Peyer's patch (tissue), 4 donors: ENCODE measurements around the gene INTS11. TPM values are rescaled to one million over a fixed set of nuclear protein-coding genes. Genes with fewer than 3 reads are reported as not detected.

Source experiments
- DNase-seq, 3 donors: peaks; one replicate each; pipeline ENCODE4 v3.0.0-alpha.2; 2017 to 2019
- H3K27ac ChIP-seq, 4 donors: fragments of 200-600 bp; sonication (generic); one replicate each; pipeline ENCODE4 v1.5.1; 2016 to 2019
- H3K27me3 ChIP-seq, 2 donors: fragments of 200-600 bp; sonication (generic); one replicate each; pipeline ENCODE4 v1.5.1; 2019
- H3K36me3 ChIP-seq, 3 donors: fragments of 200-600 bp; sonication (generic); one replicate each; pipeline ENCODE4 v1.5.1; 2016 to 2019
- H3K4me1 ChIP-seq, 4 donors: fragments of 200-600 bp; sonication (generic); one replicate each; pipeline ENCODE4 v1.5.1; 2016 to 2019
- H3K4me3 ChIP-seq, 4 donors: fragments of 200-600 bp; sonication (generic); 1 replicate in 3 of 4; 2 replicates in 1 of 4; pipeline ENCODE4 v1.5.1; 2016 to 2019; ENCODE audit warnings: mild to moderate bottlenecking in 1 of 4
- H3K9me3 ChIP-seq, 4 donors: fragments of 200-600 bp; sonication (generic); one replicate each; pipeline ENCODE4 v1.5.1; 2016 to 2019; ENCODE audit warnings: mild to moderate bottlenecking in 1 of 4
- CTCF ChIP-seq, 6 experiments: fragments of 450-650 bp in 4 of 6; fragments of 200-600 bp in 2 of 6; sonication (generic) in 1 of 6; IDR thresholded peaks; one replicate each; pipeline ENCODE4 v1.5.1; 2017 to 2019; ENCODE audit warnings: antibody characterized with exemption in 6 of 6, mild to moderate bottlenecking in 3 of 6, moderate library complexity in 1 of 6
- POLR2A ChIP-seq, 2 donors: fragments of 450-650 bp; IDR thresholded peaks; one replicate each; pipeline ENCODE4 v1.5.1; 2017; ENCODE audit warnings: antibody characterized with exemption in 2 of 2, mild to moderate bottlenecking in 2 of 2, moderate library complexity in 2 of 2
- total RNA-seq, 4 donors: library from RNA; depleted of rRNA; stranded (reverse); fragments of >200 nt; gene quantifications; one replicate each; pipeline ENCODE4 v1.1.0, GENCODE V29; 2016

Gene INTS11
- total RNA-seq, 4 donors from 2014 or later, result 146 to 359 (median 273) TPM

- no peak for TF ChIP-seq CTCF (IDR thresholded peaks at IDR 0.05)
Measured at GRCh38 chr1:1297802-1298424, 26.5 kb downstream of the INTS11 start.

GRCh38 chr1:1296070-1297061, 28.1 kb downstream of the INTS11 start:
- Histone ChIP-seq H3K36me3 (peaks cover 0 to 33% (median 0%) of the 10 kb centered on the region in 3 donors), H3K4me1 (peaks cover 0 to 8% (median 4%) of the 10 kb centered on the region in 4 donors), H3K9me3 (no peaks in the 10 kb centered on the region), H3K27me3 (no peaks in the 10 kb centered on the region), H3K27ac (no peak overlapping the region), H3K4me3 (no peak overlapping the region)
- TF ChIP-seq POLR2A (IDR thresholded peaks at IDR 0.05) (no peak), CTCF (IDR thresholded peaks at IDR 0.05) (no peak)
- DNase-seq, result no peak

More at GRCh38 chr1:1297802-1298424, 26.5 kb downstream of the INTS11 start:
- no peak overlapping the region for H3K4me3 ChIP-seq
- no peak for DNase-seq
- peaks cover 0 to 33% (median 0%) of the 10 kb centered on the region in 3 donors for H3K36me3 ChIP-seq
- no peak overlapping the region for H3K27ac ChIP-seq
- H3K4me1 ChIP-seq, result no peaks in the 10 kb centered on the region
- H3K9me3 ChIP-seq, result no peaks in the 10 kb centered on the region
- no peaks in the 10 kb centered on the region for H3K27me3 ChIP-seq

GRCh38 chr1:1295154-1295923, 29.1 kb downstream of the INTS11 start:
- H3K9me3 ChIP-seq, result no peaks in the 10 kb centered on the region
- no peak overlapping the region for H3K4me3 ChIP-seq
- H3K4me1 ChIP-seq, result peaks cover 0 to 16% (median 5%) of the 10 kb centered on the region in 4 donors
- H3K27me3 ChIP-seq, result no peaks in the 10 kb centered on the region
- no peak for DNase-seq
- no peak for TF ChIP-seq CTCF (IDR thresholded peaks at IDR 0.05)
- TF ChIP-seq POLR2A (IDR thresholded peaks at IDR 0.05), result no peak
- peaks cover 0 to 33% (median 0%) of the 10 kb centered on the region in 3 donors for H3K36me3 ChIP-seq
- no peak overlapping the region for H3K27ac ChIP-seq

GRCh38 chr1:1294250-1294890, 30.1 kb downstream of the INTS11 start:
- Histone ChIP-seq H3K4me3 (no peak overlapping the region), H3K4me1 (peaks cover 0 to 16% (median 5%) of the 10 kb centered on the region in 4 donors), H3K27ac (no peak overlapping the region), H3K36me3 (peaks cover 0 to 33% (median 0%) of the 10 kb centered on the region in 3 donors), H3K27me3 (no peaks in the 10 kb centered on the region), H3K9me3 (no peaks in the 10 kb centered on the region)
- DNase-seq, result no peak
- TF ChIP-seq CTCF (IDR thresholded peaks at IDR 0.05), result no peak
- no peak for TF ChIP-seq POLR2A (IDR thresholded peaks at IDR 0.05)
